IPS DF 19.7 (cell line): ENCODE measurements around the gene SLC30A3.
"Not testable (repeated sequence)": the region's sequence is repeated elsewhere in the genome, so short reads cannot be mapped to it uniquely, and the experiment has no call there.

ENCODE experiments used
- DNase-seq: peaks from one replicate; pipeline ENCODE4 v3.0.0-alpha.2; 2013; ENCODE audit warnings: low read depth, low spot score

SLC30A3 gene

GRCh38 chr2:27285481-27285880, 22.6 kb upstream of the SLC30A3 start:
- no peak for DNase-seq

- DNase-seq: no peak
These were observed 22.1 kb upstream of the SLC30A3 start for GRCh38 chr2:27284996-27285395.

- no peak for DNase-seq
These were observed 20.0 kb upstream of the SLC30A3 start for GRCh38 chr2:27282892-27283291.

- no peak for DNase-seq
These were observed 19.2 kb upstream of the SLC30A3 start, which contains the start of gene TRIM54 for GRCh38 chr2:27281855-27282559. Gene TRIM54 (plus strand): TSS chr2:27282429. CDS start chr2:27282732, 303 bp downstream.

- no peak for DNase-seq
These were observed 18.6 kb upstream of the SLC30A3 start for GRCh38 chr2:27281442-27281841.

GRCh38 chr2:27280826-27281225, 18.0 kb upstream of the SLC30A3 start:
- DNase-seq: no peak

- DNase-seq: no peak
These were observed 15.2 kb upstream of the SLC30A3 start for GRCh38 chr2:27278010-27278409.

GRCh38 chr2:27275211-27276150, 12.6 kb upstream of the SLC30A3 start, which contains the start of gene DNAJC5G:
Gene DNAJC5G (plus strand): TSS chr2:27275433. CDS start chr2:27276729, 1,296 bp downstream.
- no peak for DNase-seq

- not testable (repeated sequence) for DNase-seq
These were observed 10.0 kb upstream of the SLC30A3 start for GRCh38 chr2:27272537-27273522.

- no peak for DNase-seq
These were observed 8.9 kb upstream of the SLC30A3 start for GRCh38 chr2:27271631-27272340.

- no peak for DNase-seq
These were observed 7.8 kb upstream of the SLC30A3 start for GRCh38 chr2:27270670-27271069.

- DNase-seq: no peak
These were observed 7.3 kb upstream of the SLC30A3 start for GRCh38 chr2:27270131-27270530.

GRCh38 chr2:27268296-27268695, 5.4 kb upstream of the SLC30A3 start:
- DNase-seq: not testable (repeated sequence)

- no peak for DNase-seq
These were observed 2.7 kb upstream of the SLC30A3 start for GRCh38 chr2:27265536-27265870.

- no peak for DNase-seq
These were observed 2.1 kb upstream of the SLC30A3 start for GRCh38 chr2:27264753-27265535.

GRCh38 chr2:27264253-27264752, 1.5 kb upstream of the SLC30A3 start:
- no peak for DNase-seq

GRCh38 chr2:27263287-27264252, 723 bp upstream of the SLC30A3 start:
- DNase-seq: no peak

GRCh38 chr2:27261926-27262298, 935 bp downstream of the SLC30A3 start:
- DNase-seq: no peak
